SJSA1 (cell line): ENCODE data around the gene TNC. TPM values are rescaled to one million over a fixed set of nuclear protein-coding genes. Genes with fewer than 3 reads are reported as not detected.

ENCODE experiments used
- DNase-seq, 2 experiments: peaks; one replicate each; pipeline ENCODE4 v3.0.0-alpha.2; 2015 to 2020; ENCODE audit warnings: low spot score in 2 of 2, low read depth in 1 of 2
- H3K27ac ChIP-seq: fragments of 250-450 bp; sonication (Bioruptor Pico); 2 replicates; pipeline ENCODE4 v1.5.1; 2020; ENCODE audit warnings: mild to moderate bottlenecking, moderate library complexity
- H3K27me3 ChIP-seq: fragments of 250-450 bp; sonication (Bioruptor Pico); replicated peaks from 2 replicates; pipeline ENCODE4 v1.5.1; 2020; ENCODE audit warnings: mild to moderate bottlenecking, moderate library complexity
- H3K36me3 ChIP-seq: fragments of 250-450 bp; sonication (Bioruptor Pico); 2 replicates; pipeline ENCODE4 v1.5.1; 2020; ENCODE audit warnings: mild to moderate bottlenecking
- H3K4me1 ChIP-seq: fragments of 250-450 bp; sonication (Bioruptor Pico); replicated peaks from 2 replicates; pipeline ENCODE4 v1.6.1; 2021; ENCODE audit warnings: mild to moderate bottlenecking
- H3K4me3 ChIP-seq: fragments of 250-450 bp; sonication (Bioruptor Pico); 2 replicates; pipeline ENCODE4 v1.5.1; 2020; ENCODE audit warnings: mild to moderate bottlenecking
- H3K9me3 ChIP-seq: fragments of 250-450 bp; sonication (Bioruptor Pico); replicated peaks from 2 replicates; pipeline ENCODE4 v1.5.1; 2020; ENCODE audit warnings: mild to moderate bottlenecking
- total RNA-seq: library from RNA; depleted of rRNA; stranded (reverse); fragments of >200 nt; shearing (Covaris generic); gene quantifications from 2 replicates; pipeline ENCODE4 v1.2.3, GENCODE V29; 2014; rRNA removed

The TNC gene
- 35.7 and 37.6 TPM in 2 replicates for total RNA-seq

DNA sequence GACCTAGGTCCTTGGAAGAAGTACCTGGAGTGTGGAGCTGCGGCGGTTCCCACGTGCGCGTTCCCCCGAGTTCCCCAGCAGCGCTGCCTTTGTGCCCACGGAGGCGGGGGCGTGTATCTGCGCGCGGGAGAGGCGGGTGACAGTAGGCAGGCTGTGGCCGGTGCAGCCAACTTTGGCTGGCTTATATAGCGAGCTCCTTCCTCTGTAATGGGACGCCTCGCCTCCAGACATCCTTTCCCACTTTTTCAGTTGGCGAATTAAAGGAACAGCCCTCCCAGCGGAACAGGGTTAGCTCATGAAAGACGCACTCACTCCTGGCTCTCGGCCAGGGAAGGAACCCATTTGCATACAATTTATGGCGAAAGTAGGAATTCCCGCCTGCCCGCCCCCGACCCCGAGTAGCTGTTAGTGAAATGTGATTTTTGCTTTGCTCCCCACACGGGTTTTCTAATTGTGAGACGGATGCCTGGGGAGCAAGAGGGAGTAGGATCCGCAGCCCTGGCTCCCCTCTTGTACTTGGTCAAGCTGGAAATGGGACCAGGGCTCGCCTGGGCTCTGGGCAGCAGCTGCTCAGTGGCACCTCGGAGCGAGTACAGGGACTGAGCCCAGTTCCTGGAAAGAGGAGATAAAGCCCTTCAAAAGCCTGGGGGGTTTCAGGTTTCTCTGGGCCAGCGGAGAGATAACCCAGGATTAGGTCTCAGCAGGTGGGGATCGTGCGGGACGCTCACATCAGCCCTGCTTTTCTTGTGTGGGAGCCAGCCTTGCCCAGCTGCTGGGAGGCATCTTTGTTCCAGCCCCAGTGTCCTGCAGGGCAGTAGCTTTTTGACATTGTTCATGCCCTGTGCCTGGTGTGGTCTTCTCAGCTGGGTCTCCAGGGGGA lies at the start of gene TNC:
Gene TNC (minus strand): TSS at position 159 of the 880 bp plus-strand sequence. CDS start 27,139 bp downstream, outside the sequence.
- Histone ChIP-seq H3K36me3 (no peaks in the 10 kb centered on the region), H3K4me3 (peak within 1 kb of the TSS; percentile 41), H3K4me1 (peaks cover 51% of the 10 kb centered on the region), H3K9me3 (no peaks in the 10 kb centered on the region), H3K27ac (peak within 1 kb of the TSS; percentile 60), H3K27me3 (no peaks in the 10 kb centered on the region)
- DNase-seq, result peak; percentile 68 to 82

- peaks cover 36% of the 10 kb centered on the region for H3K4me1 ChIP-seq
- H3K27ac ChIP-seq, result peak overlapping the region; percentile 69
Measured at GRCh38 chr9:115167175-115167574, 49.2 kb upstream of the TNC start.

GRCh38 chr9:115165233-115165632 lies 47.3 kb upstream of the TNC start:
- Histone ChIP-seq H3K27me3 (no peaks in the 10 kb centered on the region), H3K9me3 (no peaks in the 10 kb centered on the region), H3K4me3 (no peak overlapping the region), H3K27ac (no peak overlapping the region; the same call in 1 of the 2 replicates), H3K36me3 (no peaks in the 10 kb centered on the region), H3K4me1 (peaks cover 27% of the 10 kb centered on the region)
- DNase-seq, result no peak

More at GRCh38 chr9:115167175-115167574, 49.2 kb upstream of the TNC start:
- Histone ChIP-seq H3K9me3 (no peaks in the 10 kb centered on the region), H3K27me3 (no peaks in the 10 kb centered on the region), H3K36me3 (no peaks in the 10 kb centered on the region), H3K4me3 (no peak overlapping the region)
- DNase-seq, result peak; percentile 76 to 79

DNA sequence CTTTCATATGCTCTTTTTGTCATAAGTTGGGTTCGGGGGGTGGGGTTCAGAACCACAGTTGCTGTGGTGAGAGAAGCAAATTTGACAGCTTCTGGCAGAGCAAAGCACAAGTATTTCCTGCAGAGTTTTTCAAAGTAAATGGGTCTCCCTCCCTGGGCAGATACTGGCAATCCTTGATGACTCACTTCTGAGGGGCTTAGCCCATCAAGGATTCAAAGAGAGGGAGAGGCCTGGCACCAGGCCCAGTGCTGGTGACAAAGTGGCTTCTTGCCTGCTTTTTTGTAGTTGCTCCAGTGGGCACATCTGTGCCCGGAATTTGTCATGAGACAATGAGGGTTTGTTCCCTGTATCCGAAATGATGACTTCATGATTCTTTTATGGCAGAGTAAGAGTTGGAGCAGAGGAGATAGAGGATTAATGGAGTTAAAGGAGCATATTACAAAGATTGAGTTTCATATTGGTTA lies 46.6 kb upstream of the TNC start:
- no peak overlapping the region; the same call in 1 of the 2 replicates for H3K27ac ChIP-seq
- H3K4me3 ChIP-seq, result no peak overlapping the region
- H3K4me1 ChIP-seq, result peaks cover 27% of the 10 kb centered on the region
- no peaks in the 10 kb centered on the region for H3K9me3 ChIP-seq
- H3K36me3 ChIP-seq, result no peaks in the 10 kb centered on the region
- H3K27me3 ChIP-seq, result no peaks in the 10 kb centered on the region
- DNase-seq, result peak; percentile 63 to 74

DNA sequence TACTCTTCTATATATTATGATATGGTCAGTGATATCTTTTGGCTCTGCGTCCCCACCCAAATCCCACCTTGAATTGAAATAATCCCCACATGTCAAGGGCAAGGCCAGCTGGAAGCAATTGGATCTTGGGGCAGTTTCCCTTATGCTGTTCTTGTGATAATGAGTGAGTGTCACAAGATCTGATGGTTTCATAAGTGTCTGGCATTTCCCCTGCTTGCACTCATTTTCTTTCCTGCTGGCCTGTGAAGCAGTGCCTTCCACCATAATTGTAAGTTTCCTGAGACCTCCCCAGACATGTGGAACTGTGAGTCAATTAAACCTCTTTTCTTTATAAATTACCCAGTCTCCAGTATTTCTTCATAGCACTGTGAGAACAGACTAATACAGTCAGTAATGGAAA lies 45.0 kb upstream of the TNC start:
- DNase-seq, result no peak
- no peak overlapping the region for H3K27ac ChIP-seq
- H3K36me3 ChIP-seq, result no peaks in the 10 kb centered on the region
- H3K9me3 ChIP-seq, result no peaks in the 10 kb centered on the region
- no peaks in the 10 kb centered on the region for H3K27me3 ChIP-seq
- H3K4me3 ChIP-seq, result no peak overlapping the region
- peaks cover 26% of the 10 kb centered on the region for H3K4me1 ChIP-seq

DNA sequence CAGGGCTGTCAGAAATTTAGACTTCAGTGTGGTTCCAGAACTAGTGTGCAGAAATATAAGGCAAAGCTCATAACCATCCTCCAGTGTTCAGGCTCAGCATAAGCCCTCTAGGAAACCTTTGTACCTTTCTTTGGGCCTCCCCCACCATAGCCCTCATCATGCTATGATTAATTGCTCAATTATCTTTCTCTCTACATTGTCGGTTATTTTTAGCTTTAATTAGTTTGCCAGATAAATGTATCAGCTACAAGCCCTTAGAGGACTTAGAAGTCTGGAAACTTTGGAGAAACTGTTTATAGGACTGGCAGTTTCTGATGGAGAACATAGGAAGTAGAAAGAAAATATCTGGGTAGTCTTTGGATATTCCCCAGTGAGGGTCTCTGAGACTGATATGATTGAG lies 43.5 kb upstream of the TNC start:
- Histone ChIP-seq H3K9me3 (no peaks in the 10 kb centered on the region), H3K36me3 (no peaks in the 10 kb centered on the region), H3K4me3 (no peak overlapping the region), H3K27ac (no peak overlapping the region), H3K4me1 (peaks cover 25% of the 10 kb centered on the region), H3K27me3 (no peaks in the 10 kb centered on the region)
- no peak for DNase-seq

DNA sequence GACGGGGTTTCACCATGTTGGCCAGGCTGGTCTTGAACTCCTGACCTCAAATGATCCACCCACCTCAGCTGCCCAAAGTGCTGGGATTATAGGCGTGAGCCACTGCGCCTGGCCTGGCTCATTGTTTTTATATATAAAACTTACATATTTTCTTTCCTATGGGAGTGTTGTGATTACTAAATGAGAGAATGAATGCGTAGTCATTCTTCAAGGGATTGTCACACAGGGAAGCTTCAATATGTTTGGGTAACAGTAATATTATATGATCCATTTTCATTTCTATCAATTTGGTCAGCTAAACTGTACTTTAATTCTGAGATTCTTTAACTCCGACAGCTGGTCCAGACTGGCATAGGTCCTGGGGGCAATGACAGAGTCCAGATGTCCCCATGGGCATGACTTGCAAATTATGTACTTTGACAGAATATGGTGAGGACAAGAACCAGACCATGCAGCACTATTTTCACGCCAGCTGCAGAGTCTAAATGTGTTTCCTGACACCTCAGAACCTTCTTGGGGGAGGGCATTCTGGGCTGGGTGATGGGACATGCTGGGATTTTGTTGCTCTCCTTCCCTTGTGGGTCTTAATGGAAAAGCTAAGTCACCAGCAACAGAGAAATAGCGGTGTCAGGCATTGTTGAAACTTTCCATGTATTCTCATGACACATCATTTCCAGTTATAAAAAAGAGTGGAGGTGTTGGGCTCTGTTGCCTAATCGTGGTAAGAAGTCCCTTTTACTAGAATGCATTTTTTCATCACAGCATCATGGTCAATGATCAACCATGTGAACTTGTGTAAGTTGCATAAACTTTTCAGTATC lies 40.9 kb upstream of the TNC start:
- Histone ChIP-seq H3K4me3 (no peak overlapping the region), H3K27ac (no peak overlapping the region), H3K36me3 (no peaks in the 10 kb centered on the region), H3K27me3 (no peaks in the 10 kb centered on the region), H3K9me3 (no peaks in the 10 kb centered on the region), H3K4me1 (peaks cover 26% of the 10 kb centered on the region)
- no peak for DNase-seq

GRCh38 chr9:115157245-115157674 lies 39.3 kb upstream of the TNC start:
- no peaks in the 10 kb centered on the region for H3K36me3 ChIP-seq
- peak overlapping the region; percentile 72 for H3K27ac ChIP-seq
- peaks cover 26% of the 10 kb centered on the region for H3K4me1 ChIP-seq
- H3K27me3 ChIP-seq, result no peaks in the 10 kb centered on the region
- H3K4me3 ChIP-seq, result no peak overlapping the region
- no peaks in the 10 kb centered on the region for H3K9me3 ChIP-seq
- DNase-seq, result peak; percentile 56 to 86

- Histone ChIP-seq H3K9me3 (no peaks in the 10 kb centered on the region), H3K4me1 (peaks cover 26% of the 10 kb centered on the region), H3K27me3 (no peaks in the 10 kb centered on the region), H3K27ac (no peak overlapping the region), H3K4me3 (no peak overlapping the region), H3K36me3 (no peaks in the 10 kb centered on the region)
- no peak for DNase-seq
Measured at GRCh38 chr9:115155037-115155436, 37.1 kb upstream of the TNC start.

DNA sequence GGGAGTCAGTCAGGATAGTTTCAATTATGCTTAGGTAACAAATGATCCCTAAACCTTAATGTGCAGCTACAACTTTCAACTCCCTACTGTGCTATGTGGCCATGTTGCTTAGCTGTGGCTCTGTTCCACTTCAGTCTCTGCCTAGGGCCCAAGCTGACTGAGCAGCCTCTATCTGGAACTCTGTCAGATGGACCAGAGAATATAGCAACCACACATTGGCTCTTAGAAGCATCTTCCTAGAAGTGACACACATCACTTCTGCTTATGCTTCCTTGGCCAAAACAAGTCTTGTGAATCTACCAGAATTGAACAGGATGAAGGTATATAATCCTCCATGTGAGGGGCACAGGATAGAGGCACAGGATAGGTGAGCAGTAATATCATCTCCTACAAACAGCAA lies 36.7 kb upstream of the TNC start:
- Histone ChIP-seq H3K4me3 (no peak overlapping the region), H3K36me3 (no peaks in the 10 kb centered on the region), H3K9me3 (no peaks in the 10 kb centered on the region), H3K27me3 (no peaks in the 10 kb centered on the region), H3K4me1 (peaks cover 26% of the 10 kb centered on the region), H3K27ac (no peak overlapping the region)
- no peak for DNase-seq

DNA sequence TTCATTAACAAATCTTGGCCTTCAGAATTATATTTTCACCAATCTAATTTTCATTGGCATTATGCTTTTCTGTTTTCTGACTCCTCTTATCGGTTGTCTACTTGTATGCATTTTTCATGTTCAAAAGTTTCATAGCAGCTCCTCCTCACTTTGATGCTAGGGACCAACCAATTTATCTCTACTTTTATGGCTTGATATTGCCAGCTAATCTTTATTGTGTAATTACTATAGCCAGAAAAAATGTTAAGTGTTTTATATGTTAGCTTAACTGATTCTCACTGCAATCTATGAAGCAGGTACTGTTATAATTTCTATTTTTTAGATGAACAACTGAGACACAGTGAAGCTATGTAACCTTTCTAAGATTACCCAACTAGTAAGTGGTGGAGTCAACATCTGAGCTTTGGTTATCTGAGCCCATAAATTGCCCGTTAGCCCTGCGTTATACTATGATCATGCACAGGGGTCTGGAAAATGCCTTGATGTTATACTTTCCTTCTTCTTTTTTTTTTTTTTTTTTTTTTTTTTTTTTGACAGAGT lies 34.4 kb upstream of the TNC start:
- Histone ChIP-seq H3K27ac (no peak overlapping the region), H3K4me3 (no peak overlapping the region), H3K4me1 (peaks cover 23% of the 10 kb centered on the region), H3K9me3 (no peaks in the 10 kb centered on the region), H3K27me3 (no peaks in the 10 kb centered on the region), H3K36me3 (no peaks in the 10 kb centered on the region)
- DNase-seq, result no peak

DNA sequence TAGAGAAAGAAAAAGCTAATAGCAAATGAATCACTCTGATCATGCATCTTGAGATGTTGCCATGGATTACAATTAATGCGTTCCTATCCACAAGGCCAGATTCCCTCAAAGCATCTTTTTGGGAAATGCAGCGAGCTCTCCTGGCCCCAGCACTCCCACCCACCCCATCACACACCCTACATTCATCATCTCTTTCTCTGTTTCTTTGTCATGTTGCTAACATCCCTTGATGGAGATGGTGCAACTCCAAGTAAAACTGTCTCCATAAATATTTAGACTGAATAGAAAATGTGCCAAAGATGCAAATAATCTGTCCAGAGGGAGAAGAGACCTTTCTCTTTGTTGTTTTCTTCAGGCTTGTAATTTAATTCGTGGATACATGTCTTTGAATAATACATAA lies 30.8 kb upstream of the TNC start:
- H3K27me3 ChIP-seq, result no peaks in the 10 kb centered on the region
- no peaks in the 10 kb centered on the region for H3K9me3 ChIP-seq

GRCh38 chr9:115146581-115147021 lies 28.6 kb upstream of the TNC start:
- peak; percentile 46 to 79 for DNase-seq
- Histone ChIP-seq H3K36me3 (no peaks in the 10 kb centered on the region), H3K27ac (peak overlapping the region; percentile 73), H3K4me3 (no peak overlapping the region), H3K4me1 (peaks cover 24% of the 10 kb centered on the region), H3K27me3 (no peaks in the 10 kb centered on the region), H3K9me3 (no peaks in the 10 kb centered on the region)

More for the DNA sequence above, 30.8 kb upstream of the TNC start:
- Histone ChIP-seq H3K27ac (no peak overlapping the region), H3K36me3 (no peaks in the 10 kb centered on the region), H3K4me1 (peaks cover 24% of the 10 kb centered on the region), H3K4me3 (no peak overlapping the region)
- DNase-seq, result no peak
